DND-41 (cell line): ENCODE results near the gene CLSTN2.

Source experiments
- CTCF ChIP-seq: IDR thresholded peaks from 2 replicates; pipeline ENCODE4 v1.5.1; 2012; ENCODE audit warnings: borderline replicate concordance, low read length, moderate library complexity, mild to moderate bottlenecking; ENCODE audit not compliant: poor library complexity, severe bottlenecking; ENCODE audit errors: extremely low read depth
- EZH2 ChIP-seq: IDR thresholded peaks from 3 replicates; pipeline ENCODE4 v1.6.1; 2012; ENCODE audit warnings: borderline replicate concordance, low read depth, mild to moderate bottlenecking, moderate library complexity, low read length, inconsistent platforms; ENCODE audit not compliant: severe bottlenecking

DNA sequence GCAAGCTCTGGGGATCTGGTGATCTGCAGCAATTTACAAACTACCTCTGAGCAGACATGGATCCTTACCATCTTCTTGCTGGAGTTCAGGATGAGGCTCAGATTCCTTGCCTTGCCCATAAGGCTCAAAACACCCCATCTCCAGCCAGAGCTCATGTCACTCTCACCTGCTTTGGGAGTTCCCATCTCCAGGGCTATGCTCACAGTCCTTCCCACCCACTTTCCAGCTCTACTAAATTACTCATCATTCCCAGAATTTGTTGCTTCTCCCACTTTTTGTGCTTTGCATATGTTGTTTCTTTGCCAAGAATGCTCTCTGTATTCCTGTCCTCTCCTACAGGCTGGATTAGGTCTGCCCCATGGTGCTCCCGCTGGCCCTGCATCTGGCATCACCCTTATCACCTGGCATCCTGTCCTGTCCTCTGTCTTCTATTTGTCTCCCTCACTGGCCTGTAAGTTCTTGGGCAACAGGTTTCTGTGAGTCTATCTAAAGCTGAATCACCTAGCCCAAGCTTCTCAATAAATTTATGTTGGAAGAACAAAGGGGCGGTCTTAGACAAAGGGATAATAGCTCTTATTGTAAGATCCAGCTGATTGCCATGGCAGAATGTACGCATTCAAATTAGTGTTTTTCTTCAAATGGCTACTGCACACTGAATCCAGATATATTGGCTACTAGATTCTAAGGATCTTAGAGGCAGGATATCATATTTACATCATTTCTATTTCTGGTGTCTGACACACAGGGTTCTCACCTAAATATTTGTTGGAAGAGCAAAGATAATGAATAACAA, 179.2 kb downstream of the CLSTN2 start:
- TF ChIP-seq CTCF (no peak), EZH2 (no peak)
